A673 (cell line): ENCODE measurements around the gene USP22.
"Not testable (repeated sequence)": the region's sequence is repeated elsewhere in the genome, so short reads cannot be mapped to it uniquely, and the experiment has no call there.

Source experiments
- CTCF ChIP-seq: fragments of 300-800, 200-600 bp; sonication (generic); conservative IDR thresholded peaks from 2 replicates; pipeline ENCODE4 v1.5.1; 2017; ENCODE audit warnings: low read depth, mild to moderate bottlenecking, antibody characterized with exemption, low read length, moderate library complexity, mixed read lengths
- EZH2 ChIP-seq: fragments of 200-600 bp; sonication (generic); IDR thresholded peaks from 2 replicates; pipeline ENCODE4 v1.6.1; 2017; ENCODE audit warnings: borderline replicate concordance, low read depth, mild to moderate bottlenecking, mixed read lengths, antibody characterized with exemption, low read length; ENCODE audit not compliant: poor library complexity, severe bottlenecking

- not testable (repeated sequence) for TF ChIP-seq CTCF, EZH2
These were observed 63.6 kb downstream of the USP22 start for GRCh38 chr17:20979007-20979791.
